M059J (cell line): ENCODE measurements around the gene BPIFB2. TPM values are rescaled to one million over a fixed set of nuclear protein-coding genes. Genes with fewer than 3 reads are reported as not detected.
"Not testable (repeated sequence)": the region's sequence is repeated elsewhere in the genome, so short reads cannot be mapped to it uniquely, and the experiment has no call there.

ENCODE experiments used
- DNase-seq: peaks from one replicate; pipeline ENCODE4 v3.0.0-alpha.2; 2012; ENCODE audit warnings: low read depth
- total RNA-seq: library from RNA; depleted of rRNA; stranded (reverse); fragments of >200 nt; shearing (Covaris generic); gene quantifications from 2 replicates; pipeline ENCODE4 v1.2.3, GENCODE V29; 2014

The BPIFB2 gene
- total RNA-seq, 1 experiment from 2014 or later: not detected

DNA sequence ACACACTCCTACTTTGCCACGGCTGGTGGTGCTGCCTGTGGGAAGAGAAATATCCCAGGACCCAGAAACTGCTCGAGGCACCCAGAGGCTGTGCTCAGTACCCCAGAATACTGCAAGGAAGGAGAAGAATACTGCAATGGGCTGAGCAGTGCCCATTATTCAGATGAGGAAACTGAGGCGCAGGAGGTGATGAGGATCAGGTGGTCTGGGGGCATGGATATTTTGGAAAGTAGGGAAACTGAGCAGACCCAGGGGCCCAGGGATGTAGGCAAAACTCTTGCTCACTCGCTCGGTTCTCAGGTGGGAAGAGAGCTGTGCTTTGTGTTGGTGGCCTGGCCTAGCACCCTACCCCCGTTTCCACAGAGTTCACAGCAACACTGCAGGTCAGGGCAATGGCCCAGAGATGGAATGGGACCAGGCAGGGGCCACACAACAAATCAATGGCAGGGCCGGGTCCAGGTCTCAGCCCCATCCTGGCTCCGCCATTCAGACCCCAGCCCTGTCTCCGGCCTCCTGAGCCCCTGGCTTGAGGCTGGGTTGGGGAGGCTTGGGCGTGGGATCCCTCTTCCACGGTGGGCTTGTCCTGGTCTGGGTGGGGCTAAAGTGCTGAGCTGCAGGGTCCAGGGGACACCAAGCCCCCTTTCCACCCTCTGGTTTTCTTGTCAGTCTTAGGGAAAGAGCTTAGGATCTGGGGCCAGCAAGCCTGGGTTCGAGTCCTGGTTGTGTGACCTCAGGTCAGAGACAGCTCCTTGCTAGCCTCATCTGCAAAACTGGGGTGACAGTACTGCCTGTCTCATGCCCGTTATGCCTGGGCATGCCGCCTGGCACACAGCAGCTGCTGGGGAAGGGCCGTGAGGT lies 37.2 kb upstream of the BPIFB2 start:
- no peak for DNase-seq

DNA sequence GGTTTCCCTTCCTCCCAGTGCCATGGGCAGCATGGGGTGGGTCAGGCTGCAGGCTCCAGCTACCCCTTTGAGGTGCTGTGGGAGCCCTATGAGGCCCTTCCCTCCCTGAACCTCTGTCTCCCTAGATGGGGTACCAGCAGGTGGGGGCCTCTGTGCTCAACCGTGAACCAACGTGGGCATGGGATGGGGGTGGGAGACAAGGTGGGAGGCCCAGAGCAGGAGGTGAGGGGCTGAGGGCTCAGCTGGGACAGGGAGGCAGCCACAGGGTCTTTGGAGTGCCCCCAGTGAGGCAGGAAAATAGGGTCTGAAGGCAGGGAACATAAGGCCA lies 36.6 kb upstream of the BPIFB2 start:
- DNase-seq: no peak

DNA sequence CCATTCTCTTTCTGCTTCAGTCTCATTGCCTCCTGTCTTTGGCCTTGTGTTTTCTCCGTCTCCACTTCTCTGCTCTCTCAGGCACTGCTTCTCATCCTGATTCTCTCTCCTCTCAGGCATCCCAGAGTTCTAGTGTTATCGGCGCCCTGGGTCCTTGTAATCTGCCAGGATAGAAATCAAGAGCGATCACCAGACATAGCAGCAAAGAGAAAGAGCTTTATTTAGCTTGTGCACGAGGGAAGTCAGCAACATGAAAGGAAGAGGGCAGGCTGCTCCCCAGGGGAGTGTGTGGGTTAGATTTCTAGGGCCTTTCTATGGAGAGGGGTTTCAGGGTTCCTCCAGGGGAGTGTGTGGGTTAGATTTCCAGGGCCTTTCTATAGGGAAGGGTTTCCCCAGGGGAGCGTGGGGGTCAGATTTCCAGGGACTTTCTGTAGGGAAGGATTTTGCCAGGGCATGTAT lies 35.8 kb upstream of the BPIFB2 start:
- no peak for DNase-seq

DNA sequence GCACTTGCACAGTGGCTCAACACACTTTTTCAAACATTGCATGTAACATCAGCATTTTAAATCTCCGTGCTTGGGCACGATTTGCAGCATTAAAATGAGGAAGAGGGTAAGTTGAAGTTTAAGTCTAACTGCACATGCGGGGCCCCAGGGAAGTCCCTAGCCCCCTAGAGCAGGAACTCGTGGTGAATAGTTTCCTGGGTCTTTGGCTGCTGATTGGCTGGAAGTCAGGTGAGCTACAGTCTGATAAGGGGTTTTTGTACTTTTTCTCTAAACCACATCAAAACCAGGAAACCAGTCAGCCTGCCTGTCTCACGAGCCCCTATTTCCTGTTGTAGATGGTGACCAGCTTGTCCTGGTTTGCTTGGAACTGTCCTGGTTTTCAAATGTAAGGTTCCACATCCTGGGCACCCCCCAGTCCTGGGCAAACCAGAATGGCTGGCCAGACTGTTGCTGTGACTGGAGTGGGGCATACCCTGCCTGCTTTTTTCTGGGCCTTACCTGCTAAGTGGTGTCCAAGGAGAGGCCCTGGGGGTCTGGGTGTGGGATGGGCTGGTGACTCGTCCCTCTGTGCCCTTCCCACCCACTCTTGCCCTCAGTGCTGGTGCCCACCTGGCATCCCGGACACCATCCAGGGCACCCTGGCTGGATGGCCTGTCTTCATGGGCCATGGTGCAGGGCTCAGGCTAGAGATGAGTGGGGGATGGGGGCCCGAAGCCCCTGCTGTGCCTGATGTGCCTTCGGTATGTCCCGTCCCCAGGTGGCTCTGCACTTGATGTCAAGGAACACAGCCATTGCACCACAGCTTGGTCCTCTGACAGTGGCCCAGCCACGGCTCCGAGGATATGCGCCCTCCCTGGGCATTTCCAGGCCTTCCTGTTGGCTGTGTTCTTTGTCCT lies 35.1 kb upstream of the BPIFB2 start:
- peak; percentile 26 for DNase-seq

DNA sequence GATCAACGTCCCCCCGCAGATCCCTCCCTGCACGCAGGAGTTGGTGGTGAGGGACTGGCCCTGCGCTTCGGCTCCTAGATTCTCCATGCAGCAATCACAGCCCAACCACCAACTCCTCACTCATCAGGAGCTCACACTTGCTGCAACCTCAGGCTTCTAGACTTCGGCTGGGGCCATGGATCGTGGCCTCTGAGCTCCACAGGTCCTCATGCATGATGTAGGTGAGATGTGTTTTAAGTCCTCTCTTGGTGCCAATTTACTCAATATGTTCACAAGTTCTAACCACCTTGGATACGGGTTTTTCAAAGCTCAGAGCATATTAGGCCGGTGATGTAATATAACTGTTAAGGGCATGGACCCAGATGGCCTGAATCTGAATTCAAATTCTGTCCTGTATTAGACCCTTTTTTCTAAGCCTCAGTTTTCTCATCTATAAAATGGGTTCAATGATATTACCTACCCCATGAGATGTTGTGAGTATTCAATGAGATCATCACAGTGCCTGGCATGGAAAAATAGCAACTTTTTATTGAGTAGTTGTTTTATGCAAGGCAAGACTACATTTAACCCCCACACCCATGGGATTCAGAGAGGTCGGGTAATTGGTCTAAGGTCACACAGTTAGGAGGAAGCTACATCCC lies 34.3 kb upstream of the BPIFB2 start:
- DNase-seq: no peak

DNA sequence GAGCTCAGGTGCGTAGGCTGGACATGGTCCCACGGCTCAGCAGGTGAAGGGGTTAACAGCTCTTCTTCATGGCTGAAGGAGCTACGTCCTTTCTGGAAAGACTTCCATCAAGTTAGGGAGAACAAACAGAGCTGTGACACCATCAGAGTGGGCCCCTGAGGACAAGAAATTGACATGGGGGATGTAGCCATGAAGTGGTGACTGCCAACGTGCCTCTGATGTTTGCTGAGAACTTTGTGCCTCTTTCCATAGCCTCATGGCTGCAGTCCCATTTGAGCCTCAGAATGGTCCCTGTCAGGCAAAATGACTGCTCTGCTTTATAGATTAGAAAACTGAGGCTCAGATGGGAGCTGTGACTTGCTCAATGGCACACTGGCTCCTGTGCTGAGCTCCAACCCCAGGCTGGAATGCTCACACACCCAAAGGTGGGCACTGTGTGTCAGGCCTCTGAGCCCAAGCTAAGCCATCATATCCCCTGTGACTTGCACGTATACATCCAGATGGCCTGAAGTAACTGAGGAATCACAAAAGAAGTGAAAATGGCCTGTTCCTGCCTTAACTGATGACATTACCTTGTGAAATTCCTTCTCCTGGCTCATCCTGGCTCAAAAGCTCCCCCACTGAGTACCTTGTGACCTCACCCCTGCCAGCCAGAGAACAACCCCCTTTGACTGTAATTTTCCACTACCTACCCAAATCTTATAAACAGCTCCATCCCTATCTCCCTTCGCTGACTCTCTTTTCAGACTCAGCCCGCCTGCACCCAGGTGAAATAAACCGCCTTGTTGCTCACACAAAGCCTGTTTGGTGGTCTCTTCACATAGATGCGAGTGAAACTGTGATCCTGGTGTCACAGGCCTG lies 33.1 kb upstream of the BPIFB2 start:
- DNase-seq: not testable (repeated sequence)

DNA sequence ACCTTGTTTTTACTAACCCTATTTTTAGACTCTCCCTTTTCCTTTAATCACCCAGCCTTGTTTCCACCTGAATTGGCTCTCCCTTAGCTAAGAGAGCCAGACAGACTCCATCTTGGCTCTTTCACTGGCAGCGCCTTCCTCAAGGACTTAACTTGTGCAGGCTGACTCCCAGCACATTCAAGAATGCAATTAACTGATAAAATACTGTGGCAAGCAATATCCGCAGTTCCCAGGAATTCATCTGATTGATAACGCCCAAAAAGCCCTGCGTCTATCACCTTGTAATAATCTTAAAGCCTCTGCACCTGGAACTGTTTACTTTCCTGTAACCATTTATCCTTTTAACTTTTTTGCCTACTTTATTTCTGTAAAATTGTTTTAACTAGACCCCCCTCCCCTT lies 32.4 kb upstream of the BPIFB2 start:
- DNase-seq: not testable (repeated sequence)

DNA sequence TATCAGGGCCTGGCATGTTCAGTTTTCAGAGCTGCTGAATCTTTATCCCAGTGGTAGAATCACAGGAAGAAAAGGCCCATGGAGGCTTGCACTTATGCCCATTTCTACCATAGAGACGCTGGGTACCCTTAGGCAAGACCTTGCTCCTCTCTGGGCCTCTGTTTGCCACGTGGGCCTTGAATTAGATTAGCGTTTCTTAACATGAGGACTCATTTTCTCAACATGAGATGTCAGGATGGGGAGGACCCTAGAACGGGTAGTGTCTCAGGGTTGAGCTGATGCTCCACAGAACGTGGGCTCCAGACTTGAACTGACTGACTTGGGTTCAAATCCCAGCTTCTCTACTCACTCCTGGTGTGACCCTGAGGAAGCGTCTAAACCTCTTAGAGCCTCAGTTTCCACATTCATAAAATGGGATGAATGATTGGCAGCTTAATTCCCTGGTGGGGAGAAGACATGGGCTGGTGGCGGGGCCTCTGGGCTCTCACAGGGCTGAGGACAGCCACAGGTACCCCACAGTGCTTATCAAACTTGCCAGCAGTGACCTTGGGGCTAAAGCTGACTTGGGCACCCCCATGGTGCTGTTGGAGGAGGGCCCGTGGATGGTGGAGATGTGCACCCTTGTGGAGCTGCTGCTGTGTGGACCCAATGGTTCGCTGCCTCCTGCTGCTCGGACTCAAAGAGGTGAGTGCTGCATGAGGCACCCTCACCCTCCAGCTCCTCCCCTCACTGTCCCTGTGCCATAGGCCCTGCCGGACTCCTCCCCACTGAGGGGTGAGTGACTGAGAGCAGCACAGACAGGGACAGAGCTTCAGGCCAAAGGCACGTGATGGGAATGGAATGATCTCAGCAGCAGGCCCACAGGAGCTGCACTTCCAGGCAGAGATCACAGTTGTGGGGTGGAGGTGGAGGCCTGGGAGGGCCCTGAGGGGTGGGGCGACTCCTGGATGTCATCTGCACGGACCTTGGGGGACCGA lies 31.5 kb upstream of the BPIFB2 start:
- DNase-seq: peak; percentile 41

DNA sequence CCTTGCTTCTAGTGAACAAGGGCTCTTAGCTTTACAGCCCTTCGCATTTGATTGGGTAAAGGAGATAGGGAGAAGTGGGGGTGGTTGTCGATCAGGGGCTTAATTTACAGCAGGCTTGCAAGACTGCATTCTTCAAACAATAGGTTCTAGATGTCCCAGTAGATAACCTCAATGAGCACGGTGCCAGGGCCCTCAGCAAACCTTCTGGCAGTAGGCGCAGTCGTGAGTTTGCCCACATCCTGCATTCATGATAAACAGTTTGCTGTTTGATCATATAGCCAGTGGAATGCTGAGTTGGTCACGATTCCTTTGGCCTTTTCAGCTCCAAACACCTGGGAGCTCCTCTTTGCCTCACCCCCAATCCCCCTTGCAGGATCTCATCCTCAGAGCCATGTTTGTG lies 30.8 kb upstream of the BPIFB2 start:
- no peak for DNase-seq

DNA sequence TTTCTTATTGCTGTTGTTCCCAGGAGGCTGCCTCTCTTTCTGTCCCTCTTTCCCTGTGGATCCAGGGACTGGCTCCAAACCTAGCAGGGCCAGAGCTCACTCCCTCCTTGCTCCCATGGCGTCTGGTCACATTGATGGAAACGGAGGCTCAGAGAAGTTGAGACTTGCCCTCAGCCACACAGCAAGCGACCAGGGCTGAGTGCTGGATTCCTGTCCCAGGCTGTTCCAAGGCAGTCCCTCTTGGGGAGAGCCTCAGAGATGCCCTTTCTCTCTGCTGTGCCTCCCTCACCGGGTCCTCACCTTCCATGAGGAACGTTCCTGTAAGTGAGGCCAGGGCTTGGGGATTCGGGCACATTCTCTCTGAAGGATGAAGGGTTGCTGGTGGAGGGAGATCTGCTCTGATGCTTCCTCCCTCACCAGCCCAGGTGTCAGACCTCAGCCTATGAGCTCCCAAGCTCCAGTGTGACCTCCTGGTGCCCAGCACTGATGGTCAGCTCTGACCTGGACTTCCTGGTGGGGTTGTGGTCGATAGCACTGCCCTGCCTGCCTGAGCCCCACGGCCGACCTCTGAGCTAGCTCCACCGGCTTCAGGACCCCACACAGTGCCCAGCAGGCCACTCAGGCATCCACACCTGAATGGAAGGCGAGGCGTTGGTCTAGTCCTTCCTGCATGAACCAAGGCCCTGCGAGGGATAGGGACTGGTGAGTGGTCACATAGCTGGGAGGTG lies 30.1 kb upstream of the BPIFB2 start:
- no peak for DNase-seq

DNA sequence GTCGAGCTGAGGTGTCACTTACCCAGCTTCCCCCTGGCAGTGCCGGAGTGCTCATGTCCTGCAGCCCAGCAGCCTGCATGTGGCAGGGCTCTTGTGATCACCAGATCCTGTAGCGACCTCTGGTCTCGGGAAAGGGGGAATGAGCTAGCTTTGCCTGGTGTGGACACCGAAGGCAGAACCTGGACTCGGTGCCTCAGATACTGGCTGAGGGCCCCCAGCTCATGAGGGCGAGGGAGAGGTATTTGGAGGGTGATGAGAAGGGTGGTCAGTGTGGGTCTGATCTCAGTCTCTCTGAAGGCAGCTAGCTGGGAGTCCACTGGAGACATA lies 29.5 kb upstream of the BPIFB2 start:
- DNase-seq: no peak

DNA sequence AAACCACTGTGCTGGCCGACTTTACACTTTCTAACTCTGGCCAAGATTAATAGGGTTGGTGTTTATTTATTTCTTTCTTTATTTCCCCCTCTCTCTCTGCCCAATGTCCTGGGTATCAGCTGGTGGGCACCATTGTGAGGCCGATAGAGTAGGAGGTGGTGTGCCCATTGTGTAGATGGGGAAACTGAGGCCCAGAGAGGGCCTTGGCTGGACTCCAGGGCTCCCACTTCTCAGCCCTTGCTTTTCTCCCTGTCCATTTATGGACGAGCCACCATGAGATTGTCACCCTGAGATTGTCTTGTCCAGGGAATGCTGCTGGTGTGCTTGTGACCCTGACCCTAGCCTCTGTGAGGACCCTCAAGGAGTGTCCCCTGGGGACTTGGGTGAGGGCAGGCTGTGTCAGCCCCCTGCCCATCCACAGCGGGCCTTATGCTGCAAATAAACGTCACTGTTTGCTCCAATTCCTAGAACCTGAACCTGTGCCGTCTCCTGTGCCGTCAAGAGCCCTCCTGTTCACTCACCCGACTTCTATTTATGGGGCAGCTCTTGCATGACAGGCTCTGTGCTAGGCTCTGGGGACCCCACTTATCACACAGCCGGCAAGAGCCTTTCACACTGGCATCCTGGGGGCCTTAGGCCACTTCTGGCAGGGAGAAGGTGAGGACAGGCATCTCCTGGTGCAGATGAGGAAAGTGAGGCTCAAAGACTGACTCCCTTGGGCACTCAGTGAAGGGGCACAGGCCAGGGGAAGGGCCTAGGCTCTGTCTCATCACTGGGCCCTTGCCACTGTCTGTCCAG lies 28.1 kb upstream of the BPIFB2 start:
- DNase-seq: no peak

DNA sequence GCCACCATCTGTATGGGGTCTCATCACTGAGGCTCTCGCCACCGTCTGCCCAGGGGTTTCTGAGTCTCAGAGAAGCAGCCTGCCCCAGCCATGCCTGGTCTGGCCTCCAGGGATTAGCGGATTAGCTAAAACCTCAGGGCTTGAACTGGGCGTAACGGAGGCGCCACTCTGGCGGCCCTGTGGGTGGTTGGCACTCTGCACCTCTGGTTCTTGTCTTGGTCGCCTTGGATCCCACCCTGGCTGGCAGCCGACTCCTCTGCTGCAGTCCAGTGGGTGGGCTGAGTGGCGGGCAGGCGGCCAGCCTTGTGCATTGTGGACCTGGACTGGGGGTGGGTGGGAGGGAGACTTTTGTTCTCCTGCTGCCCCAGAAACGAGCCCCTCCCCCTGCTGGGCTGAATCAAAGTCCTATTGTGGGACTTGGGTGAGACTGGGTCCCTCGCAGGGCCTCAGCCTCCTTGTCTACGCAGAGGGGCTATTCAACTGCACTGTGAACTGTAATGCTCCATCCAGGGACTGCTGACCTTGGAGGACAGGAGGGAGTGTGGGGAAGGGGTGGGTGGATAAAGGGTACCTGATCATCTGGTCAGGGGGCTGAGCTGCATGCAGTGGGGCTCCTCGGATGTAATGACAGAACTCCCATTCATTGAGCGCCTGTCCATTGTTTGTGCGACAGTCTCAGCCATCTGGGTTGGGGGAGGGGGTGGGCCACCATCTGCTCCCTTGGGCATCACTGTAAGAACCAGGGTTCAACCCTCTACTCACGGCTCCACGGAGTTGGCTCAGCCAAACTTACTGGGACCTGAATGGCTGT lies 27.2 kb upstream of the BPIFB2 start:
- DNase-seq: peak; percentile 34

DNA sequence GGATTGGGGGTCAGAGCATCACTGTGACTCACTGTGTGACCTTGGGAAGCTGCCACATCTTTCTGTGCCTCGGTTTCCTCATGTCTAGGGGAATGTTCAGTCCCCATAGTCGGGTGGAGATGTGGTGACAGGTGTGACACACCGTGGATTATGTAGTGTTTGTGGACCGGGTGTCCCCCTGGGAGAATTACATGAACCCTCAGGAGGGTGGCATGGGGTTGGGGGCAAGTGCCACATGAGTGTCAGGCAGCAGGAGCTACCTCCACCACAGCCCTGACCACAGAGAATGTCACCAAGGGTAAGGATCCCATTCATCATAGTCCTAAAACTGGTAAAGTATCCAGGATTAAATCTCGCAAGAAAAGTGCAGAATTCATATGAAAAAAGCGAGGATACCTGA lies 26.5 kb upstream of the BPIFB2 start:
- no peak for DNase-seq

DNA sequence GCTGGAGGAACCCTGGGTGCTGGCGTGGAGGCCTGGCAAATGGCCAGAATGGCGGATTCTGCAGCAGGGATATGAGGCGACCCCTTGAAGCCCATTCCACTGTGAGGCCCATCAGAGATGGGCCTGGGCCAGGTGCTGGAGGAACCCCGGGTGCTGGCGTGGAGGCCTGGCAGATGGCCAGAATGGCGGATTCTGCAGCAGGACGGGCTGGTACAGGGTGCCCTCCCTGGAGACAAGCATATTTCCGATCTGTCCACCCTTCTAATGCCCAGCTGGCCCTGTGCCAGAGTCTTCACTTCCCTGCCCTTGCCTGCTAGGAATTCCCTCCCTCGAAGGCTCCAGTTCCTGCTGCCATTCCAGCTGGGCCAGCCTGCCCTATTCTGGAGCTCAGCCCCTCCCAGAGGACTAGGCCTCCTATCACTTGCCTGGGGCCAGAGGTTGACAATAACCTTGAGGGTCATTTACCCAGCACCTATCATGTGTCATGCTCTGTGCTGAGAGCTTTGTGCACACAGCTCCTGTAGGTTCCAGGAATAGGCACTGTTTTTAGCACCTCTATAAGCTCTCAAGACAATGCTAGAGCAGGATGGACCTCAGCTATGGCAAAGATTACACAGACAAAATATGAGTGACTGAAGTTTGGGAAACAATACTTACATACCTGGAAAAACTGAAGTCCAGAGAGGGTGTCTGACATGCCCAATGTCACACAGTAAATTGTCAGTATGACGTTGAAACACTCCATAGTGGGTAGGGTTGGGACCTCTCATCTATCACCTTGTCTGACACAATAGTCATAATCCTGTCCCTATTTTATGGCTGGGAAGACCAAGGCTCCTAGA lies 24.7 kb upstream of the BPIFB2 start:
- peak; percentile 50 for DNase-seq

DNA sequence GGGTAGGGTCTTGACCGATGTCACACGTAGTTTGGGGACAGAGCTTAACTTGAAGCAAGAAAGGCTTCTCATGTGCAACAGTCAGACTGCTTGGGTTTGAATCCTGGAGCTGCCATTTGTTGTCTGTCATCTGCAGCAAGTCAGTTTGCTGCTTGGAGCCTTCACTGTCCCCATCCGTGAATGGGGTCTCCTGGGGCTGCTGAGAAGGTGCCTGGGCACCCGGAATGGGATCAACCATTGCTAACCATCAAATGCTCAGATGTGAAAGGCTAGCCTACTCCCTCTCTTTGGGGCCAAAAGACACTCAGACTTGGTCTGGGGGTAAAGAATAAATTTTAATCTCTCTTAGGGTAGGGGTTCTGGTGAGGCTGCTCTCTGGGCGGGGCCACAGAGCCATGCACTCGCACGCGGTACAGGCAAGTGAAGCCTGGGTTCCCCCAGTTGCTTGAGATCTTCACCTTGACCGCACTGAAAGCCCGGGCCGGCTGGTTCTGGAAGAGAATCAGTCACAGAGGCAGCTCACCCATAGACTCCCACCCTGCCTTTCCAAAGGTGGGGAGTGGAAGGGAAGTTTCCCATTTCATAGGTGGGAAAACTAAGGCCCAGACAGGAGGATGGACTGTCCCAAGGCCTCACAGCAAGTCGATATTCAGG lies 23.9 kb upstream of the BPIFB2 start:
- DNase-seq: no peak
